Thoracic aorta (tissue), 2 donors: ENCODE data around the gene SPCS1. TPM values are rescaled to one million over a fixed set of nuclear protein-coding genes. Genes with fewer than 3 reads are reported as not detected.

Experiments used
- ATAC-seq: fragments of 150-250 bp; one replicate; pipeline ENCODE4 v1.8.0; 2017; ENCODE audit warnings: low read depth; ENCODE audit not compliant: insufficient number of reproducible peaks, low FRiP score
- DNase-seq: peaks from one replicate; pipeline ENCODE4 v3.0.0-alpha.2; 2020; ENCODE audit warnings: low spot score
- H3K27ac ChIP-seq, 2 donors: fragments of 200-600 bp; sonication (generic); 1 replicate in 1 of 2; 2 replicates in 1 of 2; pipeline ENCODE4 v1.5.1; 2016; ENCODE audit warnings: mild to moderate bottlenecking in 2 of 2, moderate library complexity in 2 of 2
- H3K27me3 ChIP-seq: fragments of 200-600 bp; sonication (generic); replicated peaks from 2 replicates; pipeline ENCODE4 v1.6.0; 2016; ENCODE audit warnings: mild to moderate bottlenecking; ENCODE audit not compliant: insufficient read depth
- H3K36me3 ChIP-seq: fragments of 200-600 bp; sonication (generic); one replicate; pipeline ENCODE4 v1.5.1; 2016
- H3K4me1 ChIP-seq, 2 donors: fragments of 200-600 bp; sonication (generic); 1 replicate in 1 of 2; 2 replicates in 1 of 2; pipeline versions ENCODE4 v1.5.1 to v1.6.0; 2016; ENCODE audit warnings: low read depth in 2 of 2, mild to moderate bottlenecking in 1 of 2; ENCODE audit not compliant: control insufficient read depth in 1 of 2
- H3K4me3 ChIP-seq: fragments of 200-600 bp; sonication (generic); 2 replicates; pipeline ENCODE4 v1.5.1; 2016; ENCODE audit warnings: mild to moderate bottlenecking
- H3K9me3 ChIP-seq: fragments of 200-600 bp; sonication (generic); 2 replicates; pipeline ENCODE4 v1.5.1; 2016
- CTCF ChIP-seq: fragments of 200-600 bp; sonication (generic); IDR thresholded peaks from one replicate; pipeline ENCODE4 v1.5.1; 2019; ENCODE audit warnings: antibody characterized with exemption
- total RNA-seq, 2 donors: library from RNA; depleted of rRNA; stranded (reverse); fragments of >200 nt; gene quantifications; one replicate each; pipeline versions ENCODE4 v1.1.0 to v1.2.3, GENCODE V29; 2016

Gene SPCS1
- total RNA-seq, 2 donors from 2014 or later = 99.9 to 133 TPM

- Histone ChIP-seq H3K36me3 (peaks cover 35% of the 10 kb centered on the region), H3K4me3 (no peak overlapping the region), H3K9me3 (no peaks in the 10 kb centered on the region), H3K27me3 (no peaks in the 10 kb centered on the region), H3K4me1 (no peaks in the 10 kb centered on the region), H3K27ac (no peak overlapping the region)
- no peak for TF ChIP-seq CTCF
- ATAC-seq (no peak), DNase-seq (no peak)
Observed at GRCh38 chr3:52743152-52743551, 37.2 kb downstream of the SPCS1 start.

GRCh38 chr3:52743721-52744120 lies 37.8 kb downstream of the SPCS1 start:
- H3K4me3 ChIP-seq = no peak overlapping the region
- no peak for TF ChIP-seq CTCF
- ATAC-seq (no peak), DNase-seq (no peak)
- peaks cover 40% of the 10 kb centered on the region for H3K36me3 ChIP-seq
- H3K9me3 ChIP-seq = no peaks in the 10 kb centered on the region
- no peaks in the 10 kb centered on the region for H3K27me3 ChIP-seq
- no peaks in the 10 kb centered on the region for H3K4me1 ChIP-seq
- H3K27ac ChIP-seq = no peak overlapping the region

GRCh38 chr3:52752045-52752660 lies 46.2 kb downstream of the SPCS1 start:
- no peak for TF ChIP-seq CTCF
- H3K4me1 ChIP-seq = no peaks in the 10 kb centered on the region

GRCh38 chr3:52754373-52754772 lies 48.5 kb downstream of the SPCS1 start:
- Histone ChIP-seq H3K36me3 (peaks cover 66% of the 10 kb centered on the region), H3K27me3 (no peaks in the 10 kb centered on the region), H3K9me3 (no peaks in the 10 kb centered on the region), H3K4me1 (no peaks in the 10 kb centered on the region), H3K27ac (no peak overlapping the region), H3K4me3 (no peak overlapping the region)
- TF ChIP-seq CTCF = no peak
- no peak for DNase-seq
- ATAC-seq = no peak

More at GRCh38 chr3:52752045-52752660, 46.2 kb downstream of the SPCS1 start:
- no peak for DNase-seq
- Histone ChIP-seq H3K4me3 (no peak overlapping the region), H3K9me3 (no peaks in the 10 kb centered on the region), H3K27me3 (no peaks in the 10 kb centered on the region), H3K36me3 (peaks cover 66% of the 10 kb centered on the region), H3K27ac (no peak overlapping the region)
- ATAC-seq = no peak

GRCh38 chr3:52756141-52756540 lies 50.2 kb downstream of the SPCS1 start:
- no peak overlapping the region for H3K27ac ChIP-seq
- no peak for TF ChIP-seq CTCF
- peaks cover 0 to 7% of the 10 kb centered on the region in 2 donors for H3K4me1 ChIP-seq
- H3K27me3 ChIP-seq = no peaks in the 10 kb centered on the region
- H3K4me3 ChIP-seq = no peak overlapping the region
- peaks cover 55% of the 10 kb centered on the region for H3K36me3 ChIP-seq
- H3K9me3 ChIP-seq = no peaks in the 10 kb centered on the region
- ATAC-seq = no peak
- DNase-seq = no peak

Other genes starting within 250 kb of the SPCS1 start
- 100 to 1,000 TPM; 249 to 837 TPM for gene STAB1, start 210.8 kb upstream of the SPCS1 start, total RNA-seq
- 10 to 100 TPM; 47.6 to 83.4 TPM for gene NT5DC2, start 172.2 kb upstream of the SPCS1 start, total RNA-seq
- 1 to 10 TPM in 1 of 2 donors, under 1 TPM in 1; 0.95 to 8.7 TPM for gene UQCC5, start 169.5 kb upstream of the SPCS1 start, total RNA-seq
- 10 to 100 TPM; 84.5 to 87.2 TPM for gene PBRM1, start 20.2 kb upstream of the SPCS1 start, total RNA-seq
- 100 to 1,000 TPM in 1 of 2 donors, 10 to 100 TPM in 1; 38.2 to 136 TPM for gene GNL3, start 20.1 kb upstream of the SPCS1 start, total RNA-seq
- gene GLT8D1, start 315 bp upstream of the SPCS1 start, total RNA-seq = 10 to 100 TPM; 54.4 to 64.6 TPM
- gene NEK4, start 64.8 kb downstream of the SPCS1 start, total RNA-seq = 10 to 100 TPM; 17.5 to 24.4 TPM
- gene ITIH1, start 71.5 kb downstream of the SPCS1 start, total RNA-seq = not detected
- gene ITIH3, start 88.7 kb downstream of the SPCS1 start, total RNA-seq = 10 to 100 TPM in 1 of 2 donors, 1 to 10 TPM in 1; 2.6 to 14.2 TPM
- 10 to 100 TPM; 50.6 to 51.4 TPM for gene ITIH4, start 124.6 kb downstream of the SPCS1 start, total RNA-seq
- 10 to 100 TPM; 21.0 to 33.8 TPM for gene MUSTN1, start 128.9 kb downstream of the SPCS1 start, total RNA-seq
- gene STIMATE, start 191.4 kb downstream of the SPCS1 start, total RNA-seq = 10 to 100 TPM; 45.2 to 75.1 TPM